Inflammatory macrophage treated with lipopolysaccharide for 4 hours (primary cell): ENCODE results near the gene ZNF724.

Experiments
- DNase-seq: peaks from one replicate; pipeline ENCODE4 v3.0.0-alpha.2; 2020

The ZNF724 gene

DNA sequence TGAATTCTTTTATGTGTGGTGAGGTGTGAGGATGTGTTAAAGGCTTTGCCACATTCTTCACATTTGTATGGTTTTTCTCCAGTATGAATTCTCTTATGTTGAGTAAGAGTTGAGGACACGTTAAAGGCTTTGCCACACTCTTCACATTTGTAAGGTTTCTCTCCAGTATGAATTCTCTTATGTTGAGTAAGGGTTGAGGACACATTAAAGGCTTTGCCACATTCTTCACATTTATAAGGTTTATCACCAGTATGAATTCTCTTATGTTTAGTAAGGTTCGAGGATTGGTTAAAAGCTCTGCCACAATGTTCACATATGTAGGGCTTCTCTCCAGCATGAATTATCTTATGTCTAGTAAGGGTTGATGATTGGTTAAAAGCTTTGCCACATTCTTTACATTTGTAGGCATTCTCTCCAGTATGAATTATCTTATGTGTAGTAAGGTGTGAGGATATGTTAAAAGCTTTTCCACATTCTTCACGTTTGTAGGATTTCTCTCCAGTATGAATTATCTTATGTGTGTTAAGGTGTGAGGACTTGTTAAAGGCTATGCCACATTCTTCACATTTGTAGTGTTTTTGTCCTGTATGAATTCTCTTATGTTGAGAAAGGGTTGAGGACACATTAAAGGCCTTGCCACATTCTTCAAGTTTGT, 27.1 kb downstream of the ZNF724 start:
- DNase-seq: no peak

DNA sequence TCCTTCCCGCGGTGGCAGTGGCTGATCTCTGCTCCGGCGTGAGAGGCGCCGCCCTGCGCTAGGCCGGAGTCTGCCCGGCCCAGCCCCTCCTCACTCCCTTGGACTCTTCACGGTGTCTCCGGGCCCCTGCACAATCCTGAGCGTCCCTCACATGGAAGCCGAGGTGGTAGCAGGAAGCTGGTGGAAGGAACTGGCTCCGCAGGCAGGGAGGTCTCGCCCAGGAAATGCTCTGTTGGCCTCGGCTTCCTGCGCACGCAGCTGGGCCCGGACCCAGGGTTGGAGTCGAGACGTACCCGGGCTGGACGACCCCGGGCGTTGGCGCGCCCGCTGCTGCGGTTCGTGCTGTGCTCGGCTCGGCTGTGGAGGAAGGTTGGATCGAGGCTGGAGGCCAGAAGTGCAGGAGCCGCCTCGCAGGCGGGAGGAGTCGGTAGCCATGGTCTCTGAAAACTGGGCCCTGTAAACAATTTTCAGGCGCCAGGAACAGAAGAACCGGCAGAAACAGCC, 46.3 kb downstream of the ZNF724 start:
- DNase-seq: no peak

- no peak for DNase-seq
Observed at GRCh38 chr19:23190341-23190740, 59.9 kb downstream of the ZNF724 start.

DNA sequence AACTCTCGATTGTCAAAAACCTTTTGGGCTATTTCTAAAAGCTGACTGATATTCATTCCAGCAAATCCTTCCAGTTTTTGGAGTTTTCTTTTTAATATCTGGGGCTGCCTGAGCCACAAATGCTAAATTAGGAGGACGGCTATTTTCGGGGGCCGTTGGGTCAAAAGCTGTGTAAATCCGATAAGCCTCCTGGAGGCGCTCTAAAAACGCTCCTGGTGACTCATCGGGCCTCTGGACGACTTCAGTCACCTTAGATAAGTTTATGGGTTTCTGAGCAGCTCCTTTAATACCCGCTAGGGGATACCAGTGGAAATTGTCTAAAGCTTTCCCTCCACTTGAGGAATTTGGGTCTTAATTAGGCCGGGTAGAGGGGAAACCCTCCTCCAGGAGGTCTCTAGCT, 66.9 kb downstream of the ZNF724 start:
- DNase-seq: no peak
